GM12801 (cell line): Measurements from ENCODE around the gene INO80E.

ENCODE experiments used
- TF ChIP-seq, protein P1 (sequence below): IDR thresholded peaks from one replicate; pipeline ENCODE4 v1.5.1; 2011; ENCODE audit warnings: control low read depth; ENCODE audit not compliant: insufficient read length; ENCODE audit errors: extremely low read depth

Gene INO80E

DNA sequence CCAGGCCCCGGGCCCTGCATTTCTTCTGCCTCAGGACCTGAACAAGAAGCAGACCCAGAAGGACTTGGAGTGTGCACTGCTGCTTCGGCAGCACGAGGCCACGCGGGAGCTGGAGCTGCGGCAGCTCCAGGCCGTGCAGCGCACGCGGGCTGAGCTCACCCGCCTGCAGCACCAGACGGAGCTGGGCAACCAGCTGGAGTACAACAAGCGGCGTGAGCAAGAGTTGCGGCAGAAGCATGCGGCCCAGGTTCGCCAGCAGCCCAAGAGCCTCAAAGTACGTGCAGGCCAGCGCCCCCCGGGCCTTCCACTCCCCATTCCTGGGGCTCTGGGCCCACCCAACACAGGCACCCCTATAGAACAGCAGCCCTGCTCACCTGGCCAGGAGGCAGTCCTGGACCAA lies 9.8 kb upstream of the INO80E start:
- TF ChIP-seq, protein P1, sequence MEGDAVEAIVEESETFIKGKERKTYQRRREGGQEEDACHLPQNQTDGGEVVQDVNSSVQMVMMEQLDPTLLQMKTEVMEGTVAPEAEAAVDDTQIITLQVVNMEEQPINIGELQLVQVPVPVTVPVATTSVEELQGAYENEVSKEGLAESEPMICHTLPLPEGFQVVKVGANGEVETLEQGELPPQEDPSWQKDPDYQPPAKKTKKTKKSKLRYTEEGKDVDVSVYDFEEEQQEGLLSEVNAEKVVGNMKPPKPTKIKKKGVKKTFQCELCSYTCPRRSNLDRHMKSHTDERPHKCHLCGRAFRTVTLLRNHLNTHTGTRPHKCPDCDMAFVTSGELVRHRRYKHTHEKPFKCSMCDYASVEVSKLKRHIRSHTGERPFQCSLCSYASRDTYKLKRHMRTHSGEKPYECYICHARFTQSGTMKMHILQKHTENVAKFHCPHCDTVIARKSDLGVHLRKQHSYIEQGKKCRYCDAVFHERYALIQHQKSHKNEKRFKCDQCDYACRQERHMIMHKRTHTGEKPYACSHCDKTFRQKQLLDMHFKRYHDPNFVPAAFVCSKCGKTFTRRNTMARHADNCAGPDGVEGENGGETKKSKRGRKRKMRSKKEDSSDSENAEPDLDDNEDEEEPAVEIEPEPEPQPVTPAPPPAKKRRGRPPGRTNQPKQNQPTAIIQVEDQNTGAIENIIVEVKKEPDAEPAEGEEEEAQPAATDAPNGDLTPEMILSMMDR = no peak

GRCh38 chr16:29986931-29987330 lies 9.1 kb upstream of the INO80E start:
- TF ChIP-seq, protein P1 = no peak

GRCh38 chr16:29987371-29988085 lies 8.5 kb upstream of the INO80E start:
- TF ChIP-seq, protein P1 = no peak

- TF ChIP-seq, protein P1 = no peak
These were observed 7.5 kb upstream of the INO80E start for GRCh38 chr16:29988346-29989075.

GRCh38 chr16:29989111-29989858 lies 6.8 kb upstream of the INO80E start:
- TF ChIP-seq, protein P1 = no peak

- TF ChIP-seq, protein P1 = no peak
These were observed 6.0 kb upstream of the INO80E start for GRCh38 chr16:29990034-29990433.

- TF ChIP-seq, protein P1 = no peak
These were observed 5.0 kb upstream of the INO80E start for GRCh38 chr16:29990883-29991570.
